Measurements from ENCODE around the gene COL4A2.

The COL4A2 gene

GRCh38 chr13:110345266-110345665 lies 38.2 kb downstream of the COL4A2 start:
- H3K4me3 ChIP-seq (ENCODE audit: low read depth, low read length), result no peak overlapping the region
- DNase-seq (ENCODE audit: low read depth), result no peak
- TF ChIP-seq, protein P1, sequence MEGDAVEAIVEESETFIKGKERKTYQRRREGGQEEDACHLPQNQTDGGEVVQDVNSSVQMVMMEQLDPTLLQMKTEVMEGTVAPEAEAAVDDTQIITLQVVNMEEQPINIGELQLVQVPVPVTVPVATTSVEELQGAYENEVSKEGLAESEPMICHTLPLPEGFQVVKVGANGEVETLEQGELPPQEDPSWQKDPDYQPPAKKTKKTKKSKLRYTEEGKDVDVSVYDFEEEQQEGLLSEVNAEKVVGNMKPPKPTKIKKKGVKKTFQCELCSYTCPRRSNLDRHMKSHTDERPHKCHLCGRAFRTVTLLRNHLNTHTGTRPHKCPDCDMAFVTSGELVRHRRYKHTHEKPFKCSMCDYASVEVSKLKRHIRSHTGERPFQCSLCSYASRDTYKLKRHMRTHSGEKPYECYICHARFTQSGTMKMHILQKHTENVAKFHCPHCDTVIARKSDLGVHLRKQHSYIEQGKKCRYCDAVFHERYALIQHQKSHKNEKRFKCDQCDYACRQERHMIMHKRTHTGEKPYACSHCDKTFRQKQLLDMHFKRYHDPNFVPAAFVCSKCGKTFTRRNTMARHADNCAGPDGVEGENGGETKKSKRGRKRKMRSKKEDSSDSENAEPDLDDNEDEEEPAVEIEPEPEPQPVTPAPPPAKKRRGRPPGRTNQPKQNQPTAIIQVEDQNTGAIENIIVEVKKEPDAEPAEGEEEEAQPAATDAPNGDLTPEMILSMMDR (IDR thresholded peaks at IDR 0.05; ENCODE audit: low read depth, low read length, missing control alignments), result no peak

DNA sequence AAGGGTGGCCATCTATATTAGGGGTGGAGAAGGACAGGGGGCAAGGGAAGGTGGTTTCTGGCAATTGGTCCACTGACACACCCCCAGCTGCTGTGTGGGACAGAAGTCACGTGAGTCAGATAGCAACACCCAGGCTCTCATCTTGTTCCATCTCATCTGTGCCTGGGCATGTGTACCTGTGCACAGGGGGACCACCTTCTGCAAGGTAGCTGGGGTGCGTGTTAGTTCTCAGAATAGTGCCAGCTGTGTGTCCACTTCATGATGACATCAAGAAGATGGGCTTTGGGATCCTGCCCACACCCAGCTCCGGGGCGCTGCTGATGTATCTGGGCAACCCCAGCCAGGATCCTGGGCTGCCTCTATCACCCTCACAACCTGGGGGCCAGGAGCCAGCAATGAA lies 38.6 kb downstream of the COL4A2 start:
- no peak for DNase-seq (ENCODE audit: low read depth)
- TF ChIP-seq, protein P1 (IDR thresholded peaks at IDR 0.05; ENCODE audit: low read depth, low read length, missing control alignments), result no peak

DNA sequence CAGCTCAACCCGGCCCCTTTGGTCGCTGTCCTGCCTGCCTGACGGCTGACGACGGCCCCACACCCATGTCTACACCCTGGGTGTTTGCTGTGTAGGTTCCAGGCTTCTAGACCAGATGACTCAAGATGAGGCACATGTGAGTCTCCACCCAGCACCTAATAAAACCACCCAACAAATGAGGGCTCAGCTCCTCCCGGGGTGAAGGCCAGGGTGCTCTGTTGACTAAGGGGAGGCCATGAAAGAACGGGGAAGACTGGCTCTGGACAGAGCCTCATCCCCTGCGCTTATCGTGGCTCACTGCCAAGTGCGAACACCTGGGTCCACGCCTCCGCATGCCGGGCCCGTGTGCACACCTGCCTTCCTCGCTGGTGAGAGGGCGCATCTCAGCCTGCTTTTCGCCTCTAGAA lies 39.6 kb downstream of the COL4A2 start:
- TF ChIP-seq, protein P1 (IDR thresholded peaks at IDR 0.05; ENCODE audit: low read depth, low read length, missing control alignments), result no peak
- no peak overlapping the region for H3K4me3 ChIP-seq (ENCODE audit: low read depth, low read length)
- no peak for DNase-seq (ENCODE audit: low read depth)

More for the DNA sequence above, 38.6 kb downstream of the COL4A2 start:
- H3K4me3 ChIP-seq (ENCODE audit: low read depth, low read length), result no peak overlapping the region

DNA sequence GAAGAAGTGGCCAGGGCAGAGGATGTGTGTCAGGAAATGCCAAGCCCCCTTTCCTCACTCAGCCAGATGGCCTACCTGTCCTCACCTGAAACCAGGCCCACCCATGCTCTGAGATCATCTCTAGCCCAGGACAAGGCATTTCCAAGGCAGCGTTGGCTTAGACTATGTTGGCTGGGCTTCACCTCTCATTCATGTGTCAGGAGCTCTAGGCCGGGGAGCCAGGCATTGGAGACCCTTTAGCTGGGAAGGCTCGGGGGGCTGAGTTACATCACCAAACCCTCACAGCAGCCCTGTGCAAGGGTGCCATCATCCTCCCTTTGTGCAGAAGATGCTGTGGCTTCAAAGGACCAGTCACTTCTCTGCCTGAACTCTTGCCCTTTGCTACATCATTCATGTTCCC lies 40.0 kb downstream of the COL4A2 start:
- TF ChIP-seq, protein P1 (IDR thresholded peaks at IDR 0.05; ENCODE audit: low read depth, low read length, missing control alignments), result no peak
- H3K4me3 ChIP-seq (ENCODE audit: low read depth, low read length), result no peak overlapping the region
- DNase-seq (ENCODE audit: low read depth), result no peak

DNA sequence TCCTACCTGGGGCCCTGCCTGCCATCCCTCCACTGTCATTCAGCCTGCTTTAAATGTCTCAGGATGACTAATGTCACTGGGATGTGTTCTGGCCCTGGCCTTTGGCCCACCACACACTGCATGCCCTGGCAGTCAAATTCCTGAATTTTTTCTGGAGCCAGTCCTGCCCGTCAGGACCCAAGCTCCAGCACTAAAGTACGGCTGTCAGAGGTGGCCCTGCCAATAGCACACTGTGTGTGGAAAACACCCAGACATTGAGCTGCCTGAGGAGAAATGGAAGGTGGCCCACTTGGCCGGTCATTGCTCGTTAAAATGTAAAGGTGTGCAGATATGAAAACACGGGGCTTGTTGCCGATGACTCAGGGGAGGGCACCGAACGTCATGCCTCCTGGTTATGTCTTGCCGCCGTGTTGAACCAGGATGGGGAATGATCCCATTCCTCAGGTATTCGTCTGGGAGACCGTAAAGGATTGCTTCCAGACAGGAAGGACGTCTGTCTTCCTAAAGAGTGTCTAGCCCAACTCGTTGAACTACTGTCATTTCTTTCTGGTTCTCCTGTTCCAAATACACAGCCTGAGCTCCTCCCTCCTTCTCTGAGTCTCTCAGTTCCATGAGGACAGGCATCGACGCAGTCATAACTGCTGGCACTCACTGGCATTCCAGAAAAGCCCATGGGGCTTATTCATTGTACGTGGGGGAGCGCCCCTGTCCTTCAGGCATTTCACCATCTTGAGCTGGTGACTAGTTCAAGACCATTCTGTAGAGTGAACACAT lies 40.6 kb downstream of the COL4A2 start:
- no peak overlapping the region for H3K4me3 ChIP-seq (ENCODE audit: low read depth, low read length)
- TF ChIP-seq, protein P1 (IDR thresholded peaks at IDR 0.05; ENCODE audit: low read depth, low read length, missing control alignments), result no peak
- DNase-seq (ENCODE audit: low read depth), result no peak

DNA sequence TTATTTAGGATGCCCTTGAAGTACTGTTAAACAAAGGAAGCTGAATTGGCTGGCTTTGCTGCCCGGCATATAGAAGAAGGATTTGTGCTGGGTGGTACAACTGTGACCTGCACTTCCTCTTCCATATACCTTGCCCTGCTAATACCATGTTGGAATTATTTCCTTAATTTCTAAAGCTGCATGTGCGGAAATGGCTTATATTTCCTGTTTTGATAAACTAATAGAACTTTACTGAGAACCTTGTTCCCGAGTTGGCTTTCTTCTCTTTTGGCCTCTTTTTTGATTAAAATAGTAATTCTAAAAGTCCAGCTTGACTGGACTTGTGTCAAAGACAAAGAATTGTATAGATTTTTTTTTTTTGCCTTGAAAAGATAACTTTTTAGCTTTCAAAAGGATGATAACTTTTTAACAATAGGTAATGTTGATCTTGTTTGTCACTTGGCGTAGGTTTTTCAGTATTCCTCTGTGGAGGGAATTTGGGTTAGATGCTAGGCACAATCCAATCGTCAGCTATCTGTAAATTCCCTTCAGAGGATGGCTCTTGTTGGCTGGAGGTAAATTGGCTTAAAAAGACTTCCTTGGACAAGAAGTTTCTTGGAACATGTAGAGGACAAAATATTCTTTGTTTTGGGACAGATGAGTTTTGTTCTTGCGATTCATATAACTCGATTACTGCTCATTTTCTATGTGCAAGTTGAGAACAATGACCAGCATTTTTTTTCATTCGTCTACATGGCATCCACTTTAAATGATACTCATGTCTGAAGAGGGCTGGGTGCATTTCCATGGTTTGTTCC lies 41.4 kb downstream of the COL4A2 start:
- no peak for DNase-seq (ENCODE audit: low read depth)
- H3K4me3 ChIP-seq (ENCODE audit: low read depth, low read length), result no peak overlapping the region
- TF ChIP-seq, protein P1 (IDR thresholded peaks at IDR 0.05; ENCODE audit: low read depth, low read length, missing control alignments), result no peak
